ENCODE results near the gene MTRR.

MTRR gene

DNA sequence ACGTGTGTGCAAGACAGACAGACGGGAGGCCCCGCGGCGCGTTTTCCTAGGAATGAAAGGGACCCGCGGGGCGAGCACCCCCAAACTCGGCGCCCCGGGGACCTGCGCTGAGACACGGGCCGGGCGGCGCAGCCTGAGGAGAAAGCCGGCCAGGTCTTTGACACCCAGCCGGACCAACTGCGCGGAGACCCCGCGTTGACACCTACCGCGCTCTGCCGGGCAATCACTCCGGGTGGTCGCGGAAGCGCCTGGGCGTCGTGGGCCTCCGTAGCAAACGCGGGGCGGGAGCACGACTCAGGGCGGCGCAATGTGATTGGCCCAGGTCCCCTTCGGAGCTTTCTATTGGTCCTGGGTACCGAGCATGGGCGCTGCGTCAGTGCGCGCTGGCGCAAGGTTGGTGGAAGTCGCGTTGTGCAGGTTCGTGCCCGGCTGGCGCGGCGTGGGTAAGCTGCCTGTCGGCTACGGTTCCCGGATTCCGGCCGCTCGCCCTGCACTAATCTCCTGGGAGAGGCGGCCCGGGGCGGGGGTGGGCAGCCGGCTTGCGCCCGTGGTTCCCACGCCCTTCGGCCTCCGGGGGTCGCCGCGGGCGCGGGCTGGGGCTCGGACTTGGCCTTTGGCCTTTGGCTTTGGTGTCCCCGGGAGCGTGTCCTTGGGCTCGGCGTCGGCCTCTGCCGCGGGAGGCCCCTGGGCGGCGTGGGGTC is at the start of gene MTRR, which contains the start of gene FASTKD3:
TSS of gene MTRR (plus strand) at position 376 of the 701 bp plus-strand sequence. CDS start 1,647 bp downstream, outside the sequence.
TSS of gene FASTKD3 (minus strand) at position 259 of the 701 bp plus-strand sequence. CDS start 948 bp downstream, outside the sequence.
- DNase-seq, result peak; percentile 97

DNA sequence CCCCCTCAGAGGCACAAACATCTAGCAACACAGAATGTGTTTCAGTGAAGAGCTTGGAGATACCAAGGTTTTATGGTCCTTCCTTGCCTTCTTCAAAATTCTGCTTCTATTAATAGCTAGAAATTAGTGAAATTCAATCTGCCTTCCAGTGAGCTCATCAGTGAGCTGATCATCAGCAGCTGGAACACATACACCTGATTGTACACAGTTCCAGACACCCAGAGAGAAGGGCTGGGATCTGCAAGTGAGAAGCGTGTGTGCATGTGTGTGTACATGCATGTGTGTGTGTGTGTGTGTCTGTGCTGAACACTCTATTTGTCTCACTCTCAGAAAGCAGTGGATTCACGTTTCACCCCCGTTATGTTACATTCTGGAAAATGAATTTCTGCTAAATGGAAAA is 46.5 kb upstream of the MTRR start:
- DNase-seq, result no peak

DNA sequence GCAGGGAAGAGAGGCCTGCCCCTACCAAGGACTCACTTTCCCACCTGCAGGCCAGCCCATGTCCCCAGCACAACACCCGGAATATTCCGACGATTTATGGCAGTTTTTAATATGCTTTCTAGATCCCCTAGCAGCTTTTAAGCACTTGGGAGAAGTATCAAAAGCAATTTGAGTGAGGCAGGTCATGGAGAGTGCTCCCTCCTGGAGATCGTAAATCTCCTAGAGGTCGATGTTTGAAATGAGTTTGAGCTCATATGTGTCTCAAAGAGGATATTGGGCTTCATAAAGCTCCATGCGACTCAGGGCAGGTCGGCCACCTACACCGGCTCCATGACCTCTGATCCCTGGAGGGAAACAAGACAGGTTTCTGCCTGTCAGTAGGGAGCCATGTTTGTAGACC is 45.4 kb upstream of the MTRR start:
- DNase-seq, result no peak

DNA sequence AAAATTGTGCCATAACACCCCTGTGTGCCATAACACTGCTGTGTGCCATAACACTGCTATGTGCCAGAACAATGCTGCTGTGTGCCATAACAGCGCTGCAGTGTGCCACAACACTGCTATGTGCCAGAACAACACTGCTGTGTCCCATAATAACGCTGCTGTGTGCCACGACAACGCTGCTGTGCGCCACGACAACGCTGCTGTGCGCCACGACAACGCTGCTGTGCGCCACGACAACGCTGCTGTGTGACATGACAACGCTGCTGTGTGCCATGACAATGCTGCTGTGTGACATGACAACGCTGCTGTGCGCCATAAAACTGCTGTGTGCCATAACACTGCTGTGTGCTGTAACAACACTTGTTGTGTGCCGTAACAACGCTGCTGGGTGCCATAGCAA is 44.0 kb upstream of the MTRR start:
- no peak for DNase-seq

DNA sequence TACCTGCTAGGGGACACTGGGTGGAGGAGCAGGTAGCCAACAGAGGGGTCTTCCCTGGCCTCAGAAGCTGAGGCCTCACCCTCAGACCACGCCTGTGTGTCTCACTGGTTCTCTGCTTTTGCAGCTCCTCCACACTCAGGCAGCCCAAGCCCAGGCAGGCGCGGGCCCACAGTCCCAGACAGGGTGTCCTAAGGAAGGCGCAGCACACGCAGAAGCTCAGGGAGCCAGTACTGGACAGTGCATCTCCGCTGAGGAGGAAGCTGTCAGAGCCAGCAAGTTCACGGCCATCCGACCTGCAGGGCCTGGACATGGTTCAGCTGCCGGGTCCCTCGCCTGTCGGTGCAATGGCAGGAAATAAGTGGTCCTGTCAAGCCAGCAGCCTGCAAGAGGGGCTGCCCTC is 43.3 kb upstream of the MTRR start:
- DNase-seq, result peak; percentile 14

DNA sequence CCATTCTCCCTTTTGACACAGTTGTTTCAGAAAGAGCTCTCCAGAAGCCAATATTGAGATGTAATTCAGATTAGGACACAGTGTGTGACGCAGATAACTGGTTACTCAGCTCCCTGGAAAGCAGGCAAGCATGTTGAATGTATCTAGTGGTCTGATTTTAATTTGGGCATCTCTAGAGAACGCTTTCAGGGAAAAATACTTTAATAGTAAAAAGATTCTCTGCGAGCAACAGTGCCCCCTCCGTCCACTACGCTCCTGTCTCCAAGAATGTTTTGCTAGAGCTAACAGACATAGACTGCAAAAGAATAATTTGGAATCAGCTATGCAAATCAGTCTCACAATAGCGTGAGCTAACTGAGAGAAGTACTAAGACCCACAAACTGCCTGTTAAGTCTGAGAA is 41.3 kb upstream of the MTRR start:
- peak; percentile 26 for DNase-seq

DNA sequence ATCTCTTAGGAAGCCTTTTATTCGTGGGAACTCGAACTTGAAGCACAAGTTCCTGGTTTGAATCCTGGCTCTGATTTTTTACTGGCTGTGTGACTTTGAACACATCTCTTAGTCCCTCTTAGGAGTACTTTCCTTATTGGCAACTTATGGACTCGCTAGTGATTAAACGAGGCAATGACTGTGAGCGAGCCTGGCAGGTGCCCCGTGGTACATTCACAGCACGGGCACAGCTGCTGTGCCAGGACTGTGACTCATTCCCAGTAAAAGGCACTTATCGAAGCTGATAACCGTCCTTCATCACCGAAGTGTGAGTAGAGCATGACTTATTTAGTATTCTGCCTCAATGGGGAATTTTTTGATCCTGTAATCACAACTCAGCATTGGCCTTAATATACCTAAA is 40.7 kb upstream of the MTRR start:
- no peak for DNase-seq

DNA sequence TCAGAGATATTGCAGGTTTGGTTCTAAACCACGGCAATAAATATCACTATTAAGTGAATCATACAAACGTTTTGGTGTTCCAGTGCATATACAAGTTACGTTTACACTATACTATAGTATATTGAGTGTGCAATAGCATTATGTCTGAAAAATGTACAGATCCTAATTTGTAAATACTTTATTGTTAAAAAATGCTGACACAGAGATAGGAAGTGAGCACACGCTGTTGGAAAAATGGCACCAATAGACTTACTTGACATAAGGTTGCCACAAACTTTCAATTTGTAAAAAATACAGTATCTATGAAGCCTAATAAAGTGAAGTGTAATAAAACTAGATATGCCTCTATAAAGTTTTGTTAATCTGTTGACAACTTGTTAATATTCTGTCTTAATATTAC is 34.0 kb upstream of the MTRR start:
- no peak for DNase-seq

DNA sequence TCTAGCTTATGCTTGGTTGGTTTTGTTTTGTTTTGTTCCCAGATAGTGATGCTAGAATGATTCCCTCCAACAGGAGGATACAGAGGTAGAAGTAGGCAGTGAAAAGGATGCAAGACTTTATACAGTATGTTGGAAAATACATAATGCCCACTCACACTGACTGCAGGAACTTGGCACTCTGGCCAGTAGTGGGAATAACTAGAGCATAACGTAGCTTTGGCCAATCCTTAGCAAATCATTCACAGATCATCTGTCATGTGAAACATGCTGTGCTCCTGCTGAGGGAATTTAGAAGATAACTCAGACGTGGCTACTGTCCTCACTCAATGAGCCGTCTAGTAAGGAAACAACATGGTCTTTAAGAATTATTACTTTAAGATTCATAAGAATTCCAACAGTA is 31.5 kb upstream of the MTRR start:
- DNase-seq, result peak; percentile 54

DNA sequence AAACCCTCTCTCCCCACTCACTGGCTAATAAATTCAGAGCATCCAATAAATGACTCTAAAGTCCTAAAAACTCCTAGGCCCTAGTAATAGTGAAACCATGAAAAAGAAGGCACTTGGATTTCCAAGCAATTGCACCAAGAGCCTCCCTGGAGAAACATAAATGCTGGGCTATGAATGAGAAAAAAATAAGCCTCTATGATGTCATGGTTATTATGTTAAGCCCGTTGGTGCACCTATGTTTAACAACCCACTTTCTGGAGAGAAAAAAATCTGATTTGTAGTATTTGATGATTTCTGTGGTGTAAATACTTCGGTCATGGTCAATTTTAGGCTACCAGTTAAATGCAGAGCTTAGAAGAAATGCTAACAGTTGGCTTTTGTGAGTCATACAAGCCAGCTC is 26.4 kb upstream of the MTRR start:
- no peak for DNase-seq

DNA sequence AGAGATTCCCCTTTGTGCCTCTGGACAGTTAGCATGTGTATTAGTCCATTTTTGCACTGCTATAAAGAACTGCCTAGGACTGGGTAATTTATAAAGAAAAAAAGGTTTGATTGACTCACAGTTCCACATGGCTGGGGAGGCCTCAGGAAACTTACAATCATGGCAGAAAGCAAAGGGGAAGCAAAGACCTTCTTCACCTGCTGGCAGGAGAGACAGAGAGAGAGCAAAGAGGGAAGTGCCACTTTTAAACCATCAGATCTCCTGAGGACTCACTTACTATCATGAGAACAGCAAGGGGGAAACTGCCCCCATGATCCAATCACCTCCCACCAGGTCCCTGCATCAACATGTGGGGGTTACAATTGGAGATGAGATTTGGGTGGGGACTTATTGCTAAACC is 24.0 kb upstream of the MTRR start:
- DNase-seq, result no peak

DNA sequence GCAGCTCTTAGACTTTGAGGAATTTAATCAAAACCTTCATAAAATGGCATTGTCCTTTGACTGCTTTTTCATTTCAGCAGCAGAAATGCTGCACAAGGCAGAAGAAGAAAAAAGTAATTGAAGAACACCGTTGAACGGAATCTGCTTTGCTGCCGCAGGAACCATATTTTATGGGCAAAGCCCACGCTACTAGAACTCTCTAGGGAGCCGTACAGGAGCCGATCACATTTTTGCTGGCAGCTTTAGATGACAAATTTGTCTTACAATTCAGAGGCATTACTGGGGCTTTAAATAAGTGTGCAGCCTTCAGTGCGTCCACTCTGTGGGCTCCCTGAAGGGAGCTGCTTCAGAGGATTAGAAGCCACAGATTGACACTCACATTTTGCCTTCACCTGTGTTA is 23.4 kb upstream of the MTRR start:
- DNase-seq, result peak; percentile 18

DNA sequence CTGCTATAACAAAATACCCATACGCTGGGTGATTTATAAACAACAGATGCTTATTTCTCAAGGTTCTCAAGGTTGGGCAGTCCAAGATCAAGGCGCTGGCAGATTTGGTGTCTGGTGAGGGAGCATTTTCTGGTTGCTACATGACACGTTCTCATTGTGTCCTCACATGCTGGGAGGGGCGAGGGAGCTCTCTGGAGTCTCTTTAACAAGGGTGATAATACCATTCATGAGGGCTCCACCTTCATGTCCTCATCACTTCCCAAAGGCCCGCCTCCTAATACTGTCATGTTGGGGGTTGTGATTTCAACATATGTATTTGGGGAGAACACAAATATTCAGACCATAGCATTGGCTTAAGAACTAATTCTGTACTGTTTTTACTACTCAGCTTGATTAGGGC is 22.6 kb upstream of the MTRR start:
- DNase-seq, result no peak

DNA sequence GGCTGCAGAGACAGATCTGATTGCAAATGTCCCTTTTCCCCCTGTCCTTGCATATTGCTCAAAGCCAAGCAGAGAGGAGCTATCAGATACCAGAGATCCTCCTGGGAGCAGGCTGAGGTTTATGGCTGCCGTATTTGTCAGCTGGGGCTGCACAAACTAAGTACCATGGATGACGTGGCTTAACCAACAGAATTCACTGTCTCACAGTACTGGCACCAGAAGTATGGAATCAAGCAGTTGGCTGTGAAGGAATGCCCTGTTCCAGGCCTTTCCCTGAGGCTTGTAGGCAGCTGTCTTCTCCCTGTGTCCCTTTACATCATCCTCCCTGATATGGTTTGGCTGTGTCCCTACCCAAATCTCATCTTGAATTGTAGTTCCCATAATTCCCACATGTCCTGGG is 20.7 kb upstream of the MTRR start:
- peak; percentile 33 for DNase-seq

DNA sequence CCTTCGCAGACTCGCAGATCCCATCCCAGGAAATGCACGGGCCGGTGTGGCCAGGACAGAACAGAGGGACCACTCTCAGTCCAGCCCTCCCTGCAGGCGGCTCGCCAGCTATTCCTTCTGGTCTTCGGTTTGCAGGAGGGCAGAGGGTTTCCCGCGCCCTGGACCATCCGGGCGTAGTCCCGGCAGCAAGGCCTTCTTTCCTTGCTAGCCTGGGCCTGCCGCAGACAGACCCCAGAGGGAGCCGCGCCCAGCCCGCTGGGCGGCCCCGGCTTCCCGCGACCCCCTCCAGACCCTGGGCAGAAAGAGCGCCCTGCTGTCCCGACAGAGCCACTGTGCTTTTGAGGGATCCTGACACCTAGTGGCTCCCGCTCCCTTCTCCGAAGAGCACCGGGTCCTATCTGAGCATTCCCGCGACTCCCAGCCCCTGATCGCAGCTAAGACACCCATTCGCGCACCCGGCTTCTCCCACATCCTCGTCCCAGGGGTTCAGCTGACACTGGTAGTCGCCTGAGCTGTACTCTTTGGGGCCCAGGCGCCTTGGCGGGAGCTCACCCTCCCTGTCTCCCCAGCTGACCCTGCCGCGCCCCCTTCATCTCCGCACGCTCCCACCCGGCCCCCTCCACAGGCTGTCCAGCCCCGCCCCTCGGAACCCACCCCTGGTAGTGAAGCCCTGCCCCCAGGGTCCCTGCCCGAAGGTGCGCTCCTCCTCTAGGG is 19.1 kb upstream of the MTRR start:
- peak; percentile 79 for DNase-seq

DNA sequence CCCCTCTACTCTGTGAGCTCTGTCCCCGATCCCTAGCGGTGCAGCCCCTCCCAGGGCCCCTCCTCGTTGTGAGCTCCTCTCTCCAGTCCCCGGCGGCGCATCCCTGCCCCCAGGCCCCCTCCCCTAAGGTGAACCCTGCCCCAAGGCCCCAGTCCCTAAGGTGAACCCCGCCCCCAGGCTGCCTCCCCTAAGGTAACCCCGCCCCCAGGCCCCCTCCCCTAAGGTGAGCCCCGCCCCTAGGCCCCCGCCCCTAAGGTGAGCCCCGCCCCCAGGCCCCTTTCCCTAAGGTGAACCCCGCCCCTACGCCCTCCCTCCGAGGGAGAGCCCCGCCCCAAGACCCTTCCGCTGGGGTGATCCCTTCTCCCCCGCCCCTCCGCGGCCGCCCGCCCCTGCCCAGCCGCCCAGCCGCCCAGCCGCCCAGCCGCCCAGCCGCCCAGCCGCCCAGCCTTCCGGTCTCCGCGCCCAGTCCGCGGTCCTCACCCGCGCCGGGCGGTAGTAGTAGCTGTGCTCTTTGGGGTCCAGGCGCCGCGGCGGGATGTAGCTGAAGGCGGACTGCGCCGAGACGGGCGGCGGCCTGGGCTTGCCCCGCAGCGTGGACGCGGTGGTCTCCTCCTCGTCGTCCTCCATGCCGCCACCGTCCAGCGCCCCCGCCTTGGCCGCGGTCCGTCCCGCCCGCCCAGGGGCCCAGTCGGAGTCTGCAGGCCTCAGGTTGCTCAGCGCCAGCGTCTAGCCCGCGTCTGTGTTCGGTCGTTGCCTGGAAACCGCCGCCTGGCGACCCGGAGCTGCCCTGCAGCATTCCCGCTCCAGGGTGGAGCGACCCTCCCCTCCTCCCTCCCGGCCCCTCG is 18.3 kb upstream of the MTRR start, which contains the start of gene CFAP90:
TSS of gene CFAP90 (minus strand) at position 739 of the 845 bp plus-strand sequence. CDS start at position 627, 112 bp downstream.
- peak; percentile 92 for DNase-seq

DNA sequence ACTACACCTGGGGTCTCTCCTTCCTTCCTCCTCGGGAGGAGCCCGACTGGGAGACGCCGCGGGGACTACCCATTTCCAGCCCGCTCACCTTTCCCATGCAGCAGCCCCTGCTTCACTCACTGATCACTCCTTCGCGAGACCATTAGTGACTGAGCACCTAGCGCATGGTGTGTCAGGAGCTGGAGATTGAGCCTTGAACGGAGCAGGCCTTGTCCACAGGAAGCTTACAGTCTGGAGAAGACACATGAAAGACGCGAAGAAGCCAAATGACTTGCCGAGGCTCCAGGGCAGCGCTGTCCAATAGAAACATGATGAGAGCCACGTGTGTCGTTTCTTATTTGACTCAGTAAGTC is 17.7 kb upstream of the MTRR start:
- no peak for DNase-seq

DNA sequence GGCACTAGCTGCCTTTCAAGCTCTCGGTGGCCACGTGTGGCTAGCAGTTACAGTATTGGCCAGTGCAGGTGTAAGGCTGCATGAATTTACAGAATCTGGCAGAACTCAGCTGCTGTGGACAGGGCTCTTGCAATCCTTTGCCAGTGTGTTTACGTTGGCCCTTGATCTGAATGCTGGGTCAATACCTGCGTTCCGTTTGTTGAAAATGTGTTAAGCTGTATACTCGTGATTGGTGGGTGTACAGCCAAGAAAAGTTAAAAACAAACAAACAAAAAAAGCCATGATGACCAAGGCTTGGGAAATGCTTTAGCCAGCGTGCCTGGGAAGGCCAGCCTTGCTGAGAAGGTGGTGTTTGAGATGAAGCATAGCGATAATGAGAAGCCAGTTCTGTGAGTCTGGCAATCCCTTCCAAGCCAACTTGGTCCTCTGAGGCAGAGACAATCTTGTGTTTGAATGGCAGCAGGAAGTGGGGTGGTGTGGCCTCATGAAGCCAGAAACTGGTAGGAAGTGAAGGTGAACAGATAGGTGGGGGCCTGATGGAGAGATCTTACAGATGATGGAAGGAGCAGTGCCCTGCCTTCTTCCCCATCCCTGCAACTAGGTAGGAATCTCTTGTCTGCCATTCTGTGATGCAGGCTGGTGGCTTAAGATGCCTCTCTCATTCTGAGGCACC is 17.2 kb upstream of the MTRR start:
- DNase-seq, result no peak

DNA sequence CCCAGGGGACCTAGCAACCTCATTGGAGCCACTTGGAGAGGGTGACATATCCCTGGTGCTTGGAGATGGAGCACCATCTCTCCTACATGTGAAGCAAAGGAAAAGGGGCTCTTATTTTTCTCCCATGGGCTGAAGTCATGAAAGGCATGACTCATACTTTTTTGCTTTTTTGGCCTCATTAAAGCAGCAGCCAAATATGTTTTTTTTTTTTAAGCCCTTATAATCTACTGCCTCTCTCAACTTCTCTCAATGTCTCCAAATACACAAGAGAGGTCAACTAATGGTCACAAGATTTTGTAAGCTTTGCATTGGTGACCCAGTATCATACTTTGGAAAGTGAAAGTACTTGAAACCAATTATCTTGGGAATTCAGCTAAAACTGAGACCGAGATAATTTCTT is 16.4 kb upstream of the MTRR start:
- no peak for DNase-seq

DNA sequence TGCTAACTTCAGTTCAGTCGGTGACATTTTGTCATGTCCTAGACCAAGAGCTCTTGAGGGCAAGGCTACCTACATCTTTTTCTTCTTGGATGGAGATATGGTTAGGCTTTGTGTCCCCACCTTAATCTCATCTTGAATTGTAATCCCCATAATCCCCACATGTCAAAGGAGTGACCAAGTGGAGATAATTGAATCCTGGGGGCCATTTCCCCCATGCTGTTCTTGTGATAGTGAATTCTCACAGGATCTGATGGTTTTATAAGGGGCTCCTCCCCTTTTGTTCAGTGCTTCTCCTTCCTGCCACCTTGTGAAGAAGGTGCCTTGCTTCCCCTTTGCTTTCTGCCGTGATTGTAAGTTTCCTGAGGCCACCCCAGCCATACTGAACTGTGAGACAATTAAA is 16.0 kb upstream of the MTRR start:
- no peak for DNase-seq

DNA sequence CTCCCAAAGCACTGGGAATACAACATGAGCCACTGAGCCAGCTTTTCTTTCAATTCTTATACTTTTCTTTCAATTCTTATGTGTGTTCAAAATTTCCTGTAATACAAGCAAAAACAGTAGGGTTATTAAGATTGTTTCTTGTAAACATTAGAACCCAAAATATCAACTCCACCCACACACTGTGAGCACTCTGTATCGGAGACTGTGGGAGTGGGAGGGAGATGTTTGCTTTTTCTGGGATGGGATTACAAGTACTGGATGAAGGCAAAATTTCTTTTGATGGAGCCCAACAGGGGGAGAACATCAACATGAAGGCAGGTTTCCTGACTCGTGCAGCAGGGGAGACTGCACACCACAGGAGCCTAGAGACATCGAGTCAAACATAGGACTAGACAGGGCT is 13.3 kb upstream of the MTRR start:
- DNase-seq, result no peak

DNA sequence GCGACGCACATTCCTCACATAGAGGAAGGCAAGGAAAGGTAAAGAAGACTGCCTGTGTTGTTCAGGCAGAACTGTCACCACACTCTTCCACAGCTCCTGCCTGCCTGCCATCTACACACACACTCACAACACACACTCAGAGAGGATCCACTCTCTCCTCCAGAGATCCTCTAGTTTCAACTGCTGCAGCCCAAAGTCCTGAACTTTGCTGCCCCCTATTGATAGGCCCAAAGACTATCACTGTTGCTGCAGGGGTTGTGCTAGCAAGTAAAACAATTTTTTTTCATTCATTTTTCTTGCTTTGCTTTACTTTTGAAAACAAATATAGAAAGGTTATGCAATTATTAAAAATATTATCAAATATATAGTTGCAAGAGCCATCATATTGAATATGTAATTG is 12.1 kb upstream of the MTRR start:
- peak; percentile 80 for DNase-seq

DNA sequence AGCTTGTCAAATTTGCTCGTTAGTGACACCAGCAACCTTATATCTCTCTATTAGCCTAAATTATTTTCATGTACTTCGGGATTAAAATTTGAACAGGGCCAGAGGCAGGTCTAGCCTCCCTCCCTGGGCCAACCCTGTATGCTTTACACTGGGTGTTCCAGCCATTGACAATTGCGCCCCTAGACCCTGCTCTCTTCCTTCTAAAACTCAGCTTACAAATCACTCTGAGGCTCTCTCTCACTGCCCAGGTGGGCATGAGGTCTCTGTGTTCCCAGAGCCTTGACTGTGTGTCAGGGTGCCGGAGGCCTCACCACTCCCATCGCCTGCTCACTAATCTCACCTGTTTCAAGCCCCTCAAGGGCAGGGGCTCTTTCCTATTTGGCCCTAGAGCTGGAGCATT is 11.6 kb upstream of the MTRR start:
- DNase-seq, result no peak

Data from eye (tissue), 1 donor.